Activated CD4-positive, alpha-beta T cell treated with anti-CD3 and anti-CD28 coated beads, Interleukin-2, amount 50 U/mL, for 1 hour (primary cell): ENCODE measurements around the gene MPO.

Experiments used
- DNase-seq: peaks from one replicate; pipeline ENCODE4 v3.0.0-alpha.2; 2020

MPO gene

DNA sequence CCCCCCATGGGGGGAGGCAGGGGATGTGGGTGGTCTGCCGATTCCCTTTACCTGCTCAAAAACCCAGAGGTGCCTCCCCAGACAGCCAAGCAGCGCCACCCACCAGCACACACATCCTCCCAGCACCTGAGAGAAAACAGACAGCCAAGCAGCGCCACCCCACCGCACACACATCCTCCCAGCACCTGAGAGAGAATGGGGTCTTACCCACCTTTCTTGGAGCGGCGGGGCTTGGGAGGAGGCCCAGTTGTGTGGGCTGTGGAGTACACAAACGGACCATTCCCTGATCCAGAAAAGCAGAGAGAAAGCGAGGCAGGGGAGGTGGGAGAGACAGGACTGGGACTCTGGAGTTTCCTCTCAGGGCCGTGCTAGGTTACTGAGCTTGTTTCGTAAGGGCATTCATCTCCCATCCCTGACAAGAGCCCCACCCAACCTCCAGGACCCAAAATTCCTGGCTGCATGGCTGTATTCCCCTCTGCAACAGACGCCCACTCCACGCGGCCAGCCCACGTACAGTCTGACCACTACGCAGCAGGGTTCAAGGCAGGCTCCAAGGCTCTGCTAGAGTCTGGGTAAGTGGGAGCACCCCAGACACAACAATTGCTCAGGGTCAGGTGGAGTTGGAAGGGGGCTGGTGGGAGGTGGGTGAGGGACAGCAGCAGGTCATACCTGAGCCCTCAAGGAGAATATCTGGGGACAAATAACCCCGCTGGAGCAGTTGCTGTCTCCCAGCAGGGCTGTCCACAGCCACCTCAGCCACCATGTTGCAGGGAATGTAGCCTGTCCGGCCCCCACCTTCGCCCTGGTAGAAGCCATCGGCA, 25.6 kb upstream of the MPO start:
- no peak for DNase-seq

DNA sequence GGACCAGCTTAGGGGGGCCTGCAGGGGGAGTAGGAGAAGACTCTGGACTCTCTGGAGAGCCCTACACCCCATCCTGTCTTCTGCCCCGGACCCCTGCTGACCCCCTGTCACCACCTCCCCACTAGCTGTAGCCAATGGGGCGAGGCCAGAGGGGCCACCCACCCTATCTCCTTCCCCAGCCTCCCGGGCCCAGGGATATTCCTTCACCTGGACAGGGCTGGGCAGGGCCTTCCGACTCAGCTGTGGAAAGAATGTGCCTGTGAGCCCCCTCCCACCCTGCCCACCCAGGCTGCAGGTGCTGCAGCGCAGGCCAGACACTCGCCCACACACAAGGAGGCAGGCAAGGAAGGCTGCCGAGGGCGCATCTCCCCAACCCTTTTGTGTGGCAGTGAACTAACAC, 24.9 kb upstream of the MPO start:
- no peak for DNase-seq

DNA sequence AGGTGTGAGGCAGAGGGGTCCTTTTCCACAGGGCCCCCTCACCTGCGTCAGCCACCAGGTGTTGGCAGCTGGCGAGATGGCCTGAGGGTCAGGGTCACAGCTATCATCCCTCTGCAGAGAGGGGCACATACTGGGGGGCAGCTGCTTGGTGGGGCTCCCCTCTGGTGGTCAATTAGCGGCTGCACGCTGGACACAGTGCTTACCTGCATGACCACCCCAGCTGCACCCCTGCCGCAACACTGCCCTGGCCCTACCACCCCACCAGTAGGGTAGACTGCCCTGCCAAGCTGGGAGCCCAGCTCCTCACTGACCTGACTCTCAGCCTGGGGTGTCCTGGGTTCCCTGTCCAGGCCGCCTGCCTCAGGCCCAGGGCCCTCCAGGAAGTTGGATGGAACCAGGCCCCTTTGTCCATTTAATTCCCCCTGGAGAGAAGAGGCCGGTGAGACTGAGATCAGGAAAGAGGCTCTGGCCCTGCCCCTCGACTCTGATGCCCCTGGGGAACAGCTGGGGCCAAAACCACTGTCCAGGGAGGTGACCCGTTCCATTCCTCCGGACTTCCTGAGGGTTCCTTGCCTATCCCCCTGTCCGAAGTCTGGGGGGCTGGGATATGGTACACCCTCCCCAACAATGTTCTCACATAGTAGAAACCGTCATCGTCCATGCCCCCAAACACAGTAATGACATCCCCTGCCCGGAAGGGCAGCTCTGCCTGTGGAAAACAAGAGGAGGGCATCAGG, 24.2 kb upstream of the MPO start:
- no peak for DNase-seq

DNA sequence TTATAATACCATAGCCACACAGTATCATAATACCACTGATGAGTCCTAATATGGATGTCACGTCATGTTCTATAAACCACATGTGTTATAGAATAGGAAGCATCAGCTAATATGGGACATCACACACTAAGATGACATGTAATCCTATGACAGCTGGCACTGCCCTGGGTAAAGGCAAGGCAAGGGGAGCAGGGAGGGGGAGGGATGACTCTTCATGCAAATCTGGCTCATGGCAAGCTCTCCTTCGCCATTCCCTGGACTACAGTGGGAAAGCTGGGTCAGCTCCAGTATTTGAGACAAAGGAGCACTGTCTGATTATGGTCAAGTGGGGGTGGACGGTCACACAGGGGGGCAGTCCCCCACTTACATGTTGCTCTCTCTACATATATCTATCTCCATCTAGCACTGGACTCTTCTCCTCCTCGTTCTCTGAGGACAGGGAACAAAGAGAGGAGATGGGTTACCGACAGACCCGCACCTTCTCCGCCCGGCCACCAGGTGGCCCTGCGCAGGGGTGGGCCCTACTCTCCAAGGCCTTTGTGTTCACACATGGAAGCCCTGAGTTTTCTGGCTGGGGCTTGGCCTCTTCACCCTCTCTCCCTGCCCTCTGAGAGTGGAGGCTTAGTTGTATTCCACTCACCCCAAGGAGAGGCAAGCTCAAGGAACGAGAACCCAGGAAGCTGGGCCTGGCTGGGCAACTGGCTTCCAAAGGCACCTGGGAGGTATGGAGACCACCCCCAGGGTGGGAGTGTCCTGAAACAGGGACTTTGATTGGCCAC, 23.4 kb upstream of the MPO start:
- DNase-seq, result peak; percentile 54

DNA sequence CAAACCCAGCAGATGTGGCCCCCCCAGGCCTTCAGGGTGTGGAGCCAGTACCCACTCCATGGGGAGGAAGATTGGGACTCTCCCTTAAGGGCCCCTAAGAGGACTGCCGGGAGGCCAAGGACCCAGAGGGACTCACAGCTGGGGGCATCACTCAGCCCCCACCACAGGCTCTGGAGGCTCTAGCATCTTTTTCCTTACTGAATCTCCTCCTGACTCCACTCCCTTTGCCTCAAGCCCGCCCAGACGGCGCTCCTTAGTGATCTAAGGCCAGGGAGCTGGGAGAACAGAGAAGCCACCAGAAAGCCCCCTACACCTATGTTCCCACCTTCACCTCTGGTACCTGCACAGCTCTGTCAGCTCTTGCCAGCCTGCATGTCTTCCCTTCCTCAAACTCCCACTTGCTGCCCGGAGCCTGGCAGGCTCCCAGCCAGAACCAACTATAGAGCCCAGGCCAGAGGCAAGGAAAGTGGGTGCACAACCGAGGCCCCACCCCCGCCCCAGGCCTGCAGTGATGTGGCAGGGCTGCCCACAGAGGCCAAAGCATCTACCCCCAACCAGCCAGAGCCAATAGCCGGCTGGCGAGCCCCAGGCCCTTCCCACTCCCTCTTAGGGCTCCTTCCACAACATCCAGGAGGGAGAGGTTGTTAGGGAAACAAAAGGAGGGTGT, 22.3 kb upstream of the MPO start:
- no peak for DNase-seq

- DNase-seq, result no peak
Observed at GRCh38 chr17:58302171-58302918, 21.6 kb upstream of the MPO start.

- no peak for DNase-seq
Observed at GRCh38 chr17:58301504-58302150, 20.9 kb upstream of the MPO start.

- DNase-seq, result no peak
Observed at GRCh38 chr17:58300336-58300735, 19.6 kb upstream of the MPO start.

DNA sequence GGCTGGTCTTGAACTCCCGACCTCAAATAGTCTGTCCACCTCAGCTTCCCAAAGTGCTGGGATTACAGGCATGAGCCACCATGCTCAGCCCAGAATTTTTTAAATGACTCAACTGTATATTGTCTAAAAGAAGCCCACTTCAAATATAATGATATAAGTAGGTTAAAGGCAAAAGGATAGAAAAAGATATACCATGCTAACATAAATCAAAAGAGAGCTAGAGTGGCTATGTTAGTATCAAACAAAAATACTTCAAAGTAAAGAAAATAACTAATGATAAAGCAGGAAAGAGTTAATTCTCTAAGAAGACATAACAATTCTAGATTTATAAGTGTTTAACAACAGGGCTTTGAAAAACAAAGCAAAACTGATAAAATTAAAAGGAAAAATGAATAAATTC, 13.3 kb upstream of the MPO start:
- DNase-seq, result no peak

DNA sequence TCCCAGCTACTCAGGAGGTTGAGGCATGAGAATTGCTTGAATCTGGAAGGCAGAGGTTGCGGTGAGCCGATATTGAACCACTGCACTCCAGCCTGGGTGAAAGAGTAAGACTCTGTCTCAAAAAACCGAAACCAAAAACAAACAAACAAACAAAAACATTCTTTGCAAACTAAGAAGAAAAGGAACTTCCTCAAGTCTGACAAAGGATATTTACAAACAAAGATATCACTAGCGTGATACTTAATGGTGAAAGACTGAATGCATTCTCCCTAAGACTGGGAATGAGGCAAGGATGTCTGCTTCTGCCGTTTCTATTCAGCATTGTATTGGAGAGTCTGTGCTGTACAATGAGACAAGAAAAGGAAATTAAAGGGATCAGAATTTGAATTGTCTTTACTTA, 10.5 kb upstream of the MPO start:
- no peak for DNase-seq

- no peak for DNase-seq
Observed at GRCh38 chr17:58289869-58290268, 9.1 kb upstream of the MPO start.

DNA sequence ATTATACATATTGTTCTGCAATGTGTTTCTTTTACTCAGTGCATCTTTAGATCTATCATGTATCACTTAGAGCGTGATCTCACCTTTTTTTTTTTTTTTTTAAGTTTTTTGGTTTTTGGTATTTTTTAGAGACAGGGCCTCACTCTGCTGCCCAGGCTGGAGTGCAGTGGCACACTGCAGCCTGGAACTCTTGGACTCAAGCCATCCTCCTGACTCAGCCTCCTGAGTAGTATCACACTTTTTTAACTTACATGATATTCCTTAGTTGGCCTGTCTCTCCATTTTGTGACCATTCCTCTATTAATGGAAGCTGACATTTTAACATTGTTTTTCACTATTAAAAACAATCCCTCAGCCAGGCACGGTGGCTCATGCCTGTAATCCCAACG, 4.7 kb upstream of the MPO start:
- DNase-seq, result no peak

GRCh38 chr17:58284613-58285421, 4.1 kb upstream of the MPO start:
- DNase-seq, result no peak

GRCh38 chr17:58283674-58284612, 3.2 kb upstream of the MPO start:
- DNase-seq, result no peak

DNA sequence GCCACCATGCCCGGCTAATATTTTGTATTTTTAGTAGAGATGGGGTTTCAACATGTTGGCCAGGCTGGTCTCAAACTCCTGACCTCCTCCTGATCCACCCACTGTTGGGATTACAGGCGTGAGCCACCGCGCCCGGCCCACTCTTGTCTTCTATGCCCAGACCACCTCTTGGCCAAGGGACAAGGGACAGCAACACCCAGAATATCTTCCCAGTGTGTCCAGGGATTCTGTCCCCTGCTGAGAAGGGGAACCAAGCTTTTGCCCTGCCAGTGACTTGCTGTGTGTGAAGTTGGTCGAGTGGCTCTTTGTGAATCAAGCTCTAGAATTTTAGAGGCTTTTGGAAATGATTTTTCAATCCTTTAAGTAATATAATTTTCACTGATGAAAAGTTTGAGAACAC, 1.7 kb upstream of the MPO start:
- no peak for DNase-seq

- no peak for DNase-seq
Observed at GRCh38 chr17:58281511-58282011, 826 bp upstream of the MPO start.

DNA sequence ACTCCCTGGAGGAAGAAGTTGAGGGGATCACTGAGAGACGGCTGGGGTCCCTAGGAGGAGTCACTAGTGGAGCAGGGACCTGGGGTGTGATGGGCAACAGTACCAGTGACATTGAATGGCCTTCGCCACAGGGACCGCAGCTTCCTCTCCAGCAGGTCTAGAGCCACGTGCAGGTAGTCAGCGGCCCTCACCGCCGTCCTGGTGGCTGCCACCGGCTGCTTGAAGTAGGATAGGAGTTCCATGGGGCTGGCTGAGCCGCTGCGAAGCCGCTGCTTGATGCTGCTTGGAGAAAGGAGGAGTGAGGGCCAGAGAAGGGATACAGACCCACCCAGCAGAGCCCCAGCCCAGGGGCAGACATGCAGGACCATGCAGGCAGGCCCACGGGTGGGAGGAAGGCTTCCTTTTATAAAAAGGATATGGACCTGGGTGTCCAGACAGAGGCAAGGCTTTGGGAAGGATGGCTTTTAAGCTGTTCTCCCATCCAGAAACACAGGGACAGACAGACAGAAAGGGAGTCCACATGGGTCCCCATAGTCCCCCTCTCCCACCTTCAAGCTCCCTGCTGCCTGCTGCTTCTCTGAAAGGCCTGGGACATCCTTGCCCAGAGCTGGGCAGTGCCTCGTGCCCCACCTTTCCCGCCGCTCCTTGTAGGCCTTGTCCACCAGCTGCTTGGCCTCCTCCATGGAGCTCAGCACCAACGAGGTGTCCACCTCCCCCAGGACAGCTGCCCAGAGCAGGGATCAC, 827 bp downstream of the MPO start:
- DNase-seq, result no peak

- no peak for DNase-seq
Observed at GRCh38 chr17:58279016-58279711, 1.6 kb downstream of the MPO start.
